Measurements from ENCODE around the gene TMEM132A. TPM values are rescaled to one million over a fixed set of nuclear protein-coding genes. Genes with fewer than 3 reads are reported as not detected.

The TMEM132A gene
- total and polyA plus RNA-seq, 10 donors: 5.6 to 15.6 (median 10.5) TPM

GRCh38 chr11:60957188-60957587 is 32.9 kb downstream of the TMEM132A start:
- intact Hi-C loops (cut with DNase I; ENCODE audit: low total_unique reads): no loop called here
- Histone ChIP-seq H3K4me3 (no peak overlapping the region), H3K27ac (no peak overlapping the region), H3K27me3 (replicated peaks in 1 of 7) (peaks cover 0 to 5% (median 0%) of the 10 kb centered on the region in 7 donors), H3K36me3 (no peaks in the 10 kb centered on the region), H3K9me3 (no peaks in the 10 kb centered on the region), H3K4me1 (peaks cover 7 to 41% (median 29%) of the 10 kb centered on the region in 6 donors)
- no peak for DNase-seq
- WGBS, 5 donors: 86 to 94% (median 88%) methylated on average over 4 of the region's 4 CpGs
- TF ChIP-seq POLR2AphosphoS5 (IDR thresholded peaks at IDR 0.05) (no peak), CTCF (IDR thresholded peaks at IDR 0.05 in 8 of 11, conservative IDR thresholded peaks at IDR 0.05 in 3 of 11) (no peak), POLR2A (IDR thresholded peaks at IDR 0.05) (no peak)

GRCh38 chr11:60959431-60959830 is 35.2 kb downstream of the TMEM132A start:
- TF ChIP-seq CTCF (IDR thresholded peaks at IDR 0.05 in 8 of 11, conservative IDR thresholded peaks at IDR 0.05 in 3 of 11) (no peak), POLR2AphosphoS5 (IDR thresholded peaks at IDR 0.05) (no peak), POLR2A (IDR thresholded peaks at IDR 0.05) (no peak)
- H3K27ac ChIP-seq: no peak overlapping the region
- WGBS, 5 donors: 76 to 86% (median 82%) methylated on average over 6 of the region's 6 CpGs

GRCh38 chr11:60960405-60960804 is 36.1 kb downstream of the TMEM132A start:
- intact Hi-C loops (cut with DNase I; ENCODE audit: low total_unique reads): no loop called here
- TF ChIP-seq POLR2AphosphoS5 (IDR thresholded peaks at IDR 0.05) (no peak), POLR2A (IDR thresholded peaks at IDR 0.05) (no peak), CTCF (IDR thresholded peaks at IDR 0.05 in 8 of 11, conservative IDR thresholded peaks at IDR 0.05 in 3 of 11) (no peak)
- Histone ChIP-seq H3K4me3 (no peak overlapping the region), H3K36me3 (no peaks in the 10 kb centered on the region), H3K4me1 (peaks cover 0 to 9% (median 5%) of the 10 kb centered on the region in 6 donors), H3K27me3 (replicated peaks in 1 of 7) (peaks cover 0 to 5% (median 0%) of the 10 kb centered on the region in 7 donors), H3K27ac (no peak overlapping the region), H3K9me3 (no peaks in the 10 kb centered on the region)
- 84 to 97% (median 90%) methylated on average over 7 of the region's 7 CpGs for WGBS, 5 donors
- DNase-seq: no peak

More at GRCh38 chr11:60959431-60959830, 35.2 kb downstream of the TMEM132A start:
- H3K4me1 ChIP-seq: peaks cover 0 to 19% (median 9%) of the 10 kb centered on the region in 6 donors
- no peak for DNase-seq
- no peaks in the 10 kb centered on the region for H3K9me3 ChIP-seq
- H3K27me3 ChIP-seq (replicated peaks in 1 of 7): peaks cover 0 to 5% (median 0%) of the 10 kb centered on the region in 7 donors
- H3K36me3 ChIP-seq: no peaks in the 10 kb centered on the region
- intact Hi-C loops (cut with DNase I; ENCODE audit: low total_unique reads): no loop called here
- H3K4me3 ChIP-seq: no peak overlapping the region

- TF ChIP-seq POLR2A (IDR thresholded peaks at IDR 0.05): no peak
- no peak for TF ChIP-seq CTCF (IDR thresholded peaks at IDR 0.05 in 8 of 11, conservative IDR thresholded peaks at IDR 0.05 in 3 of 11)
- H3K36me3 ChIP-seq: no peaks in the 10 kb centered on the region
- H3K9me3 ChIP-seq: peaks cover 0 to 8% (median 0%) of the 10 kb centered on the region in 8 donors
- peaks cover 0 to 5% (median 0%) of the 10 kb centered on the region in 7 donors for H3K27me3 ChIP-seq (replicated peaks in 1 of 7)
- no peak for DNase-seq
- H3K4me3 ChIP-seq: no peak overlapping the region
- 84 to 94% (median 90%) methylated on average over 6 of the region's 6 CpGs for WGBS, 5 donors
- H3K4me1 ChIP-seq: no peaks in the 10 kb centered on the region
- intact Hi-C loops (cut with DNase I; ENCODE audit: low total_unique reads): no loop called here
- no peak overlapping the region for H3K27ac ChIP-seq
Measured at GRCh38 chr11:60964801-60965200, 40.5 kb downstream of the TMEM132A start.

Data from spleen (tissue), 11 donors.